ENCODE measurements around the gene AFF3. TPM values are rescaled to one million over a fixed set of nuclear protein-coding genes. Genes with fewer than 3 reads are reported as not detected.

The AFF3 gene
- total RNA-seq, 1 experiment from 2014 or later, result not detected

- H3K4me1 ChIP-seq (replicated peaks; ENCODE audit: insufficient read depth), result no peaks in the 10 kb centered on the region
- ChIA-PET POLR2A (ENCODE audit: unreplicated experiment) (no interaction called here), CTCF (no interaction called here)
- intact Hi-C loops (cut with micrococcal nuclease; ENCODE audit: unreplicated experiment), result no loop called here
- no peak overlapping the region for H2AFZ ChIP-seq
- H3K4me3 ChIP-seq, result no peak overlapping the region
- H3K79me2 ChIP-seq (ENCODE audit: low read depth), result no peaks in the 10 kb centered on the region
- H3K27ac ChIP-seq, result no peak overlapping the region
- BruUV-seq (replicated peaks), result no TSS peak
- H3K9me3 ChIP-seq (ENCODE audit: insufficient read depth, low read depth), result no peaks in the 10 kb centered on the region
- H3K4me2 ChIP-seq, result no peak overlapping the region
- no peaks in the 10 kb centered on the region for H4K20me1 ChIP-seq (ENCODE audit: insufficient read depth)
- no peaks in the 10 kb centered on the region for H3K9me2 ChIP-seq (ENCODE audit: insufficient read depth)
- no peak for DNase-seq
- peaks cover 92% of the 10 kb centered on the region for H3K27me3 ChIP-seq (ENCODE audit: insufficient read depth, low read depth)
- no peak for TF ChIP-seq CTCF (conservative IDR thresholded peaks at IDR 0.05)
- no peak for TF ChIP-seq EZH2 (IDR thresholded peaks at IDR 0.05; ENCODE audit: low read depth)
- no peaks in the 10 kb centered on the region for H3K36me3 ChIP-seq (ENCODE audit: low read depth)
- no peaks in the 10 kb centered on the region for H3F3A ChIP-seq (ENCODE audit: insufficient read depth, low read depth)
Measured at GRCh38 chr2:99634234-99634633, 508.2 kb downstream of the AFF3 start.

GRCh38 chr2:99631700-99632099 is 510.7 kb downstream of the AFF3 start:
- BruUV-seq (replicated peaks), result no TSS peak

GRCh38 chr2:99629320-99629719 is 513.1 kb downstream of the AFF3 start:
- Histone ChIP-seq H3K4me1 (replicated peaks; ENCODE audit: insufficient read depth) (no peaks in the 10 kb centered on the region), H3K4me2 (no peak overlapping the region), H3K9me3 (ENCODE audit: insufficient read depth, low read depth) (no peaks in the 10 kb centered on the region), H2AFZ (no peak overlapping the region), H3K27me3 (ENCODE audit: insufficient read depth, low read depth) (peaks cover 84% of the 10 kb centered on the region), H3K36me3 (ENCODE audit: low read depth) (no peaks in the 10 kb centered on the region), H3K4me3 (no peak overlapping the region), H4K20me1 (ENCODE audit: insufficient read depth) (no peaks in the 10 kb centered on the region), H3K9me2 (ENCODE audit: insufficient read depth) (no peaks in the 10 kb centered on the region), H3F3A (ENCODE audit: insufficient read depth, low read depth) (no peaks in the 10 kb centered on the region), H3K27ac (no peak overlapping the region), H3K79me2 (ENCODE audit: low read depth) (no peaks in the 10 kb centered on the region)
- BruUV-seq (replicated peaks), result no TSS peak
- ChIA-PET CTCF (no interaction called here), POLR2A (ENCODE audit: unreplicated experiment) (no interaction called here)
- intact Hi-C loops (cut with micrococcal nuclease; ENCODE audit: unreplicated experiment), result no loop called here
- TF ChIP-seq CTCF (conservative IDR thresholded peaks at IDR 0.05) (no peak), EZH2 (IDR thresholded peaks at IDR 0.05; ENCODE audit: low read depth) (no peak)
- DNase-seq, result no peak

More at GRCh38 chr2:99631700-99632099, 510.7 kb downstream of the AFF3 start:
- no peak for DNase-seq
- no peaks in the 10 kb centered on the region for H3K36me3 ChIP-seq (ENCODE audit: low read depth)
- TF ChIP-seq EZH2 (IDR thresholded peaks at IDR 0.05; ENCODE audit: low read depth) (no peak), CTCF (conservative IDR thresholded peaks at IDR 0.05) (no peak)
- no peaks in the 10 kb centered on the region for H4K20me1 ChIP-seq (ENCODE audit: insufficient read depth)
- H3K27me3 ChIP-seq (ENCODE audit: insufficient read depth, low read depth), result peaks cover 82% of the 10 kb centered on the region
- H3K9me3 ChIP-seq (ENCODE audit: insufficient read depth, low read depth), result no peaks in the 10 kb centered on the region
- H3K4me1 ChIP-seq (replicated peaks; ENCODE audit: insufficient read depth), result no peaks in the 10 kb centered on the region
- no peaks in the 10 kb centered on the region for H3K9me2 ChIP-seq (ENCODE audit: insufficient read depth)
- H2AFZ ChIP-seq, result no peak overlapping the region
- no peak overlapping the region for H3K4me2 ChIP-seq
- intact Hi-C loops (cut with micrococcal nuclease; ENCODE audit: unreplicated experiment), result no loop called here
- no peaks in the 10 kb centered on the region for H3F3A ChIP-seq (ENCODE audit: insufficient read depth, low read depth)
- H3K4me3 ChIP-seq, result no peak overlapping the region
- CTCF ChIA-PET, result no interaction called here
- POLR2A ChIA-PET (ENCODE audit: unreplicated experiment), result no interaction called here
- no peaks in the 10 kb centered on the region for H3K79me2 ChIP-seq (ENCODE audit: low read depth)
- H3K27ac ChIP-seq, result no peak overlapping the region

Data from PC-9 (cell line).